Astrocyte (in vitro differentiated cells and primary cell): ENCODE data around the gene LMO7.

Experiments
- EZH2 ChIP-seq: IDR thresholded peaks from 2 replicates; pipeline ENCODE4 v1.6.1; 2012; ENCODE audit warnings: mild to moderate bottlenecking, low read length, inconsistent platforms; ENCODE audit not compliant: insufficient read depth
- TF ChIP-seq, protein P1 (sequence below): IDR thresholded peaks from 2 replicates; pipeline ENCODE4 v1.5.1; 2011; ENCODE audit warnings: low read depth, mild to moderate bottlenecking, inconsistent platforms, low read length, moderate library complexity; ENCODE audit not compliant: insufficient read depth

GRCh38 chr13:75682326-75682725, 46.2 kb downstream of the LMO7 start:
- TF ChIP-seq, protein P1, sequence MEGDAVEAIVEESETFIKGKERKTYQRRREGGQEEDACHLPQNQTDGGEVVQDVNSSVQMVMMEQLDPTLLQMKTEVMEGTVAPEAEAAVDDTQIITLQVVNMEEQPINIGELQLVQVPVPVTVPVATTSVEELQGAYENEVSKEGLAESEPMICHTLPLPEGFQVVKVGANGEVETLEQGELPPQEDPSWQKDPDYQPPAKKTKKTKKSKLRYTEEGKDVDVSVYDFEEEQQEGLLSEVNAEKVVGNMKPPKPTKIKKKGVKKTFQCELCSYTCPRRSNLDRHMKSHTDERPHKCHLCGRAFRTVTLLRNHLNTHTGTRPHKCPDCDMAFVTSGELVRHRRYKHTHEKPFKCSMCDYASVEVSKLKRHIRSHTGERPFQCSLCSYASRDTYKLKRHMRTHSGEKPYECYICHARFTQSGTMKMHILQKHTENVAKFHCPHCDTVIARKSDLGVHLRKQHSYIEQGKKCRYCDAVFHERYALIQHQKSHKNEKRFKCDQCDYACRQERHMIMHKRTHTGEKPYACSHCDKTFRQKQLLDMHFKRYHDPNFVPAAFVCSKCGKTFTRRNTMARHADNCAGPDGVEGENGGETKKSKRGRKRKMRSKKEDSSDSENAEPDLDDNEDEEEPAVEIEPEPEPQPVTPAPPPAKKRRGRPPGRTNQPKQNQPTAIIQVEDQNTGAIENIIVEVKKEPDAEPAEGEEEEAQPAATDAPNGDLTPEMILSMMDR, result no peak
- no peak for TF ChIP-seq EZH2
